Esophagus muscularis mucosa (tissue), 4 donors: ENCODE measurements around the gene LYZ. TPM values are rescaled to one million over a fixed set of nuclear protein-coding genes. Genes with fewer than 3 reads are reported as not detected.

Experiments used
- DNase-seq: peaks from one replicate; pipeline ENCODE4 v3.0.0-alpha.2; 2017; ENCODE audit errors: extremely low spot score
- H3K27ac ChIP-seq, 4 donors: fragments of 200-600 bp; sonication (generic); replicated peaks in 1 of 4; 1 replicate in 3 of 4; 2 replicates in 1 of 4; pipeline ENCODE4 v1.5.1; 2016 to 2019; ENCODE audit warnings: mild to moderate bottlenecking in 1 of 4
- H3K27me3 ChIP-seq, 4 donors: fragments of 200-600 bp; sonication (generic); one replicate each; pipeline versions ENCODE4 v1.5.1 to v1.6.0; 2016 to 2019
- H3K36me3 ChIP-seq, 4 donors: fragments of 200-600 bp; sonication (generic); one replicate each; pipeline ENCODE4 v1.5.1; 2016 to 2019
- H3K4me1 ChIP-seq, 4 donors: fragments of 200-600 bp; sonication (generic); one replicate each; pipeline ENCODE4 v1.5.1; 2016 to 2019
- H3K4me3 ChIP-seq, 4 donors: fragments of 200-600 bp; sonication (generic); 1 replicate in 2 of 4; 2 replicates in 2 of 4; pipeline ENCODE4 v1.5.1; 2016 to 2019; ENCODE audit warnings: mild to moderate bottlenecking in 4 of 4, moderate library complexity in 1 of 4
- H3K9me3 ChIP-seq, 4 donors: fragments of 200-600 bp; sonication (generic); 1 replicate in 3 of 4; 2 replicates in 1 of 4; pipeline ENCODE4 v1.5.1; 2016 to 2019
- CTCF ChIP-seq, 3 experiments: fragments of 200-600 bp in 2 of 3; fragments of 450-650 bp in 1 of 3; sonication (generic) in 2 of 3; IDR thresholded peaks; one replicate each; pipeline ENCODE4 v1.5.1; 2017 to 2019; ENCODE audit warnings: antibody characterized with exemption in 3 of 3, mild to moderate bottlenecking in 2 of 3, moderate library complexity in 1 of 3
- EP300 ChIP-seq: sonication (generic); formaldehyde crosslinking; IDR thresholded peaks from one replicate; pipeline ENCODE4 v1.6.1; 2017; ENCODE audit warnings: antibody characterized with exemption
- POLR2A ChIP-seq: fragments of 450-650 bp; IDR thresholded peaks from one replicate; pipeline ENCODE4 v1.6.1; 2017; ENCODE audit warnings: antibody characterized with exemption, moderate library complexity, mild to moderate bottlenecking, low read depth
- POLR2AphosphoS5 ChIP-seq, 2 donors: sonication (generic); formaldehyde crosslinking; IDR thresholded peaks; one replicate each; pipeline ENCODE4 v1.6.1; 2017; ENCODE audit warnings: antibody characterized with exemption in 2 of 2
- WGBS: methylation state at CpG from one replicate; pipeline ENCODE4 v1.1.5; 2018; 5-methylcytosine and 5-hydroxymethylcytosine counted together
- intact Hi-C: fragments of 100-400 bp; cut with DNase I; formaldehyde crosslinking; loops from one replicate; pipeline ENCODE4 v1.15.1; 2023
- total RNA-seq, 4 donors: library from RNA; depleted of rRNA; stranded (reverse); fragments of >200 nt; gene quantifications; one replicate each; pipeline versions ENCODE4 v1.1.0 to v1.2.1, GENCODE V29; 2016

LYZ gene
- total RNA-seq, 4 donors from 2014 or later: 8.8 to 95.3 (median 34.0) TPM

DNA sequence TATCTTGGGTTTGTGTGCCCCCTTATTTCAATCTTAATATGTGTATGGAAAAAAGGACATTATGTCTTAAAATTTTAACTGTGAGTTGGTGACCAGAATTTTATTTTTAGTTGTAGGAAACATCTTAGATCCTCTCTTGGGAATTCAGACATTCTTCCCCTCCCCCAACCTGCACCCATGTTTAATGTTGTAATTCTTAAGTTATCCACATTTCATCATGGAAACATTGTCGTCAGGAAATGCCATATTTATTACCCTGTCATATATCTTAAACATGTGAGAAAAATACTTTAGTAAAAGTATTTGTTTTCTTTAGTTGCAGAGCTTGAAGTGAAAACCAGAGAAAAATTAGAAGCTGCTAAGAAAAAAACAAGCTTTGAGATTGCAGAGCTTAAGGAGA is 41.6 kb downstream of the LYZ start:
- DNase-seq: no peak
- TF ChIP-seq POLR2A (no peak), POLR2AphosphoS5 (IDR thresholded peaks at IDR 0.05) (no peak), CTCF (IDR thresholded peaks at IDR 0.05) (no peak), EP300 (no peak)
- Histone ChIP-seq H3K27me3 (no peaks in the 10 kb centered on the region), H3K27ac (no peak overlapping the region), H3K4me1 (peaks cover 0 to 7% (median 2%) of the 10 kb centered on the region in 4 donors), H3K9me3 (no peaks in the 10 kb centered on the region), H3K4me3 (no peak overlapping the region), H3K36me3 (peaks cover 0 to 21% (median 5%) of the 10 kb centered on the region in 4 donors)
- intact Hi-C loops: no loop called here
- WGBS: 27% methylated on average over 1 of the region's 1 CpG

DNA sequence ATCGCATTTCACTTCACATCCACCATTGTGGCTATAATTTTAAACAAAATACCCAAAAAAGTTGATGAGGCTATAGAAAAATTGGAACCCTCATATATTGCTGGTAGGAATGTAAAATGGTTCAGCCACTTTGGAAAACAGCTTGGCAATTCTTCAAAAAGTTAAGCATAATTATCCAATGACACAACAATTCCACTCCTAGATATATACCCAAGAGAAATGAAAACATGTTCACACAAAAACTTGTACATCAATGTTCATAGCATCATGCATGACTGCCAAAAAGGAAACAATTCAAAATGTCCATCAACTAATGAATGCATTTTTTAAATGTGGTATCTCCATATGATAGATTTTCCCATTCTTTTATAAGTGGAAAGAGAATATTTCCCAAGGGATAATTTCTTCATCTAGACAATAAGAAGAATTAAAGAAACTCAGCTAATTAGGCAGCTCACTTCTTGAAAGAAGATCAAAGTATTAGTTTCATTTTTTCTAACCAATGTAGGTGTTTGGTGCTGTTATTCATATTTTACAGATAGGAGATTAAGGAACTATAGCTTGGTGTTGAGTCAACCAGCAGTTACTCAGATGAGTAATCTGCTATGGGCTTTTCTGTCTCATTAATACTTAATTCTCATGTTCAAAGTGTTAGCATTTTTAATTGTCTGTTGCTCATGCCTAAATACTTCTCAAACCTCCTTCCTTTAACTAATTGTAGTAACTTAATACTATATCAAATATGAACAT is 44.2 kb downstream of the LYZ start:
- Histone ChIP-seq H3K9me3 (no peaks in the 10 kb centered on the region), H3K27ac (no peak overlapping the region), H3K4me1 (no peaks in the 10 kb centered on the region), H3K4me3 (no peak overlapping the region), H3K36me3 (peaks cover 0 to 24% (median 5%) of the 10 kb centered on the region in 4 donors), H3K27me3 (no peaks in the 10 kb centered on the region)
- DNase-seq: no peak
- no peak for TF ChIP-seq EP300
- no peak for TF ChIP-seq POLR2AphosphoS5 (IDR thresholded peaks at IDR 0.05)
- no peak for TF ChIP-seq POLR2A
- no peak for TF ChIP-seq CTCF (IDR thresholded peaks at IDR 0.05)
- intact Hi-C loops: no loop called here
- WGBS: 100% methylated on average over 1 of the region's 1 CpG

DNA sequence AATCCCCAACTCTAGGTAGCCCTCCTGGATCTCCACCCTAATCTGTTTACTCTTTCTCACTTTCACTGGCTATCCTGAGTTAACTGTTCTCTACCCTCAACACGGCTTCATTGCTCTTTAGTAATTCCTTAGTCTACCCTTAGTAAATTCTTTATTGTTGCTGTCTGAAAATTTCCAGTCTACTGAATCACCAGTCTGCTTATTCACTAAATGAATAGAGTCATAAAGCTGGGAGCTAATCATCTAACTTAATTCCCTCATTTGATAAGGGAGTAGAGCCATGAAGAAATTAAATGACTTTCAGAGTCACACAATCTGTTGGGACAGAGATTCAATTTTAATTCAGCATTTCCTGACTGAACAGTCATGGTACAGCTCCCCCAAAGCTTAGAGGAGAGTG is 47.9 kb downstream of the LYZ start:
- TF ChIP-seq CTCF (IDR thresholded peaks at IDR 0.05) (no peak), POLR2AphosphoS5 (IDR thresholded peaks at IDR 0.05) (no peak), POLR2A (no peak)
- Histone ChIP-seq H3K4me3 (no peak overlapping the region), H3K4me1 (no peaks in the 10 kb centered on the region), H3K27me3 (no peaks in the 10 kb centered on the region), H3K27ac (no peak overlapping the region), H3K36me3 (peaks cover 0 to 22% (median 3%) of the 10 kb centered on the region in 4 donors), H3K9me3 (no peaks in the 10 kb centered on the region)
- 94% methylated on average over 1 of the region's 1 CpG for WGBS
- intact Hi-C loops: no loop called here
- DNase-seq: no peak

GRCh38 chr12:69396963-69397362 is 48.8 kb downstream of the LYZ start:
- TF ChIP-seq CTCF (IDR thresholded peaks at IDR 0.05) (no peak), POLR2A (no peak), POLR2AphosphoS5 (IDR thresholded peaks at IDR 0.05) (no peak), EP300 (no peak)
- no peak for DNase-seq
- 88% methylated on average over 3 of the region's 3 CpGs for WGBS
- H3K27ac ChIP-seq: no peak overlapping the region
- H3K4me1 ChIP-seq: peaks cover 0 to 6% (median 0%) of the 10 kb centered on the region in 4 donors
- no peaks in the 10 kb centered on the region for H3K27me3 ChIP-seq
- H3K4me3 ChIP-seq: no peak overlapping the region
- intact Hi-C loops: no loop called here
- H3K9me3 ChIP-seq: no peaks in the 10 kb centered on the region
- peaks cover 0 to 12% (median 0%) of the 10 kb centered on the region in 4 donors for H3K36me3 ChIP-seq
